Activated CD8-positive, alpha-beta memory T cell treated with anti-CD3 and anti-CD28 coated beads for 36 hours (primary cell): ENCODE data around the gene TFF3. TPM values are rescaled to one million over a fixed set of nuclear protein-coding genes. Genes with fewer than 3 reads are reported as not detected.

Experiments used
- CTCF ChIA-PET: fragments of 350-600 bp; sonication (Branson Sonifier 250); formaldehyde crosslinking; loops from one replicate; lab custom pipeline; 2021; ENCODE audit warnings: antibody characterized with exemption; lab: Charles Lee
- POLR2A ChIA-PET: fragments of 350-600 bp; sonication (Branson Sonifier 250); formaldehyde crosslinking; loops from one replicate; lab custom pipeline; 2021; ENCODE audit warnings: antibody characterized with exemption; lab: Charles Lee
- total RNA-seq, 2 experiments: library from RNA; stranded (reverse); gene quantifications; one replicate each; pipeline ENCODE4 v1.2.3, GENCODE V29; 2021

Gene TFF3
- total RNA-seq, 2 experiments from 2014 or later: not detected

- ChIA-PET CTCF (no interaction called here), POLR2A (no interaction called here)
These were observed 52.4 kb downstream of the TFF3 start for GRCh38 chr21:42262831-42263231.

- POLR2A ChIA-PET: no interaction called here
- CTCF ChIA-PET: interaction anchor here (1.1 kb wide), 1 partner anchor 23 kb away, joined by 3 read pairs; no protein-coding TSS in a partner anchor
These were observed 53.4 kb downstream of the TFF3 start for GRCh38 chr21:42261829-42262200.

Other genes starting within 250 kb of the TFF3 start
- gene UMODL1, start 244.1 kb downstream of the TFF3 start, total RNA-seq: not detected
- gene ABCG1, start 96.3 kb downstream of the TFF3 start, total RNA-seq: 1 to 10 TPM; 4.4 to 5.4 TPM
- not detected for gene TFF2, start 35.6 kb upstream of the TFF3 start, total RNA-seq
- not detected for gene TFF1, start 51.1 kb upstream of the TFF3 start, total RNA-seq
- 10 to 100 TPM; 31.2 to 33.8 TPM for gene TMPRSS3, start 80.6 kb upstream of the TFF3 start, total RNA-seq
- gene UBASH3A, start 88.5 kb upstream of the TFF3 start, total RNA-seq: 10 to 100 TPM; 27.4 to 28.2 TPM
- not detected for gene RSPH1, start 180.8 kb upstream of the TFF3 start, total RNA-seq
- gene SLC37A1, start 198.4 kb upstream of the TFF3 start, total RNA-seq: 10 to 100 TPM; 13.6 to 14.8 TPM